Heart left ventricle (tissue), 16 donors: ENCODE measurements around the gene APLNR. TPM values are rescaled to one million over a fixed set of nuclear protein-coding genes. Genes with fewer than 3 reads are reported as not detected.

Experiments
- ATAC-seq, 4 donors: fragments of 200-7000 bp; cut with Tn5 transposase; one replicate each; pipeline ENCODE4 v1.9.1; 2020 to 2022; ENCODE audit warnings: moderate library complexity in 4 of 4, mild to moderate bottlenecking in 3 of 4, moderate number of reproducible peaks in 1 of 4
- DNase-seq, 5 donors: peaks; one replicate each; pipeline ENCODE4 v3.0.0-alpha.2; 2020
- H3K27ac ChIP-seq, 12 donors: fragments of 200-600 bp; sonication (generic) in 4 of 12; one replicate each; pipeline versions ENCODE4 v1.5.0 to v1.8.0; 2016 to 2022; ENCODE audit warnings: mild to moderate bottlenecking in 2 of 12
- H3K27me3 ChIP-seq, 9 donors: fragments of 200-600 bp; sonication (generic) in 2 of 9; one replicate each; pipeline versions ENCODE4 v1.5.1 to v1.8.0; 2016 to 2022; ENCODE audit warnings: mild to moderate bottlenecking in 3 of 9
- H3K36me3 ChIP-seq, 9 donors: fragments of 200-600 bp; sonication (generic) in 2 of 9; one replicate each; pipeline versions ENCODE4 v1.5.0 to v1.8.0; 2018 to 2022; ENCODE audit warnings: mild to moderate bottlenecking in 2 of 9
- H3K4me1 ChIP-seq, 12 donors: fragments of 200-600 bp; sonication (generic) in 4 of 12; one replicate each; pipeline versions ENCODE4 v1.5.0 to v1.8.0; 2016 to 2022; ENCODE audit warnings: mild to moderate bottlenecking in 3 of 12
- H3K4me3 ChIP-seq, 12 donors: fragments of 200-600 bp; sonication (generic) in 4 of 12; one replicate each; pipeline versions ENCODE4 v1.5.0 to v1.8.0; 2017 to 2022; ENCODE audit warnings: mild to moderate bottlenecking in 9 of 12, moderate library complexity in 4 of 12
- H3K9me3 ChIP-seq, 12 donors: fragments of 200-600 bp; sonication (generic) in 4 of 12; one replicate each; pipeline versions ENCODE4 v1.5.0 to v1.8.0; 2016 to 2022; ENCODE audit warnings: mild to moderate bottlenecking in 1 of 12
- POLR2A ChIP-seq, 2 donors: fragments of 450-650 bp; IDR thresholded peaks; one replicate each; pipeline ENCODE4 v1.6.1; 2017; ENCODE audit warnings: antibody characterized with exemption in 2 of 2, mild to moderate bottlenecking in 2 of 2, moderate library complexity in 2 of 2
- WGBS, 4 donors: extraction: QIAGEN DNeasy Blood & Tissue Kit in 2 of 4; methylation state at CpG; one replicate each; pipeline versions ENCODE4 v1.1.5 to v1.1.7; 2013 to 2018; 5-methylcytosine and 5-hydroxymethylcytosine counted together
- intact Hi-C, 10 donors: fragments of 100-400 bp; cut with DNase I; formaldehyde crosslinking; loops; one replicate each; pipeline versions ENCODE4 v1.11.1 to v1.14.2; 2022
- polyA plus RNA-seq, 2 donors: library from polyadenylated mRNA; stranded (reverse); fragments of 200-250 nt; gene quantifications; one replicate each; pipeline ENCODE4 v1.2.3, GENCODE V29; 2013
- total RNA-seq, 9 donors: library from RNA; depleted of rRNA in 2 of 9; stranded (reverse); fragments of >200 nt in 2 of 9; fragmentation: NEBNext Ultra II Directional in 3 of 9; extraction: Animal tissue kit (Norgen Biotek cat#: 25700) in 3 of 9; gene quantifications; one replicate each; pipeline versions ENCODE4 v1.1.0 to v1.2.4, GENCODE V29; 2016 to 2023
- TF ChIP-seq, protein P1 (sequence below), 12 donors: fragments of 200-600 bp; sonication (generic) in 4 of 12; IDR thresholded peaks; one replicate each; pipeline versions ENCODE4 v1.5.0 to v1.8.0; 2018 to 2022; ENCODE audit warnings: antibody characterized with exemption in 12 of 12, mild to moderate bottlenecking in 5 of 12
- donor health status: ischemic (EF 13 %, LVEDD 7.1; RV severe dilation, severe dysfunction).
- donor health status: healthy with polysubstance abuse.
- donor health status: DM: no; HTN: yes; CAD: no.
- donor health status: DM: no; HTN: no; CAD: no.
- donor health status: ischemic (EF 25% LVEDD 6.9; RV normal size, moderate dysfunction).
- donor health status: ischemic (EF 25% LVEDD 5.7; RV mildly dilated, moderate dysfunction).
- donor health status: healthy.
- donor health status: DM: yes; HTN: yes; CAD: no.
- donor health status: ischemic (EF 35%, LVEDD 5.7; RV mildly dilated, moderate dysfunction).
- donor health status: nonischemic (EF 11% LVEDD 7.7; RV severe dilation, severe dysfunction).
- donor health status: DM: yes; HTN: yes; CAD: no.
- donor health status: PGD.
- donor health status: ischemic (EF 29% LVEDD 5.4; RV normal size, mild dysfunction).
- donor health status: nonischemic (EF 23%, LVEDD 6.1; RV moderate dilation, normal function).

The APLNR gene
- total and polyA plus RNA-seq, 11 donors: 1.1 to 63.3 (median 9.4) TPM

DNA sequence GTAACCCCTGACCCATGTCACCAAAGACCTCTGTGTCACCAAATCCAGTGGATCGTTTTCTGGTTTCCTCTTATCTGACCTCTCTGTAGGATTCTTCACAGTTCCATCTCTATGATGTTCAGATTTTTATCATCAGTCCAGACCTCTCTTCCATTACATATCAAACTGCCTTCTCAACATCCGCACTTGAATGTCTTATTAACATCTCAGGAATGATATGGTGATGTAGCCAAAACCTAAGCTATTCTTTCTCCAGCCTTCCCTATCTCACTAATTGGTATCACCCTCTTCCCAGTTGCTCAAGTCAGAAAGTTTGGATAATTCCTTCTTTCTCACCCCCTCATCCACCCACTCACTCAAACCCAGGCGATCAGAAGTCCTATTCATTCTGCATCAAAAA lies 13.4 kb downstream of the APLNR start:
- Histone ChIP-seq H3K9me3 (peaks cover 0 to 7% (median 0%) of the 10 kb centered on the region in 12 donors), H3K27ac (no peak overlapping the region), H3K4me1 (peaks cover 0 to 40% (median 15%) of the 10 kb centered on the region in 12 donors), H3K27me3 (no peaks in the 10 kb centered on the region), H3K4me3 (no peak overlapping the region), H3K36me3 (no peaks in the 10 kb centered on the region)
- WGBS, 4 donors: 80 to 87% (median 82%) methylated on average over 3 of the region's 3 CpGs
- no peak for ATAC-seq
- TF ChIP-seq, protein P1, sequence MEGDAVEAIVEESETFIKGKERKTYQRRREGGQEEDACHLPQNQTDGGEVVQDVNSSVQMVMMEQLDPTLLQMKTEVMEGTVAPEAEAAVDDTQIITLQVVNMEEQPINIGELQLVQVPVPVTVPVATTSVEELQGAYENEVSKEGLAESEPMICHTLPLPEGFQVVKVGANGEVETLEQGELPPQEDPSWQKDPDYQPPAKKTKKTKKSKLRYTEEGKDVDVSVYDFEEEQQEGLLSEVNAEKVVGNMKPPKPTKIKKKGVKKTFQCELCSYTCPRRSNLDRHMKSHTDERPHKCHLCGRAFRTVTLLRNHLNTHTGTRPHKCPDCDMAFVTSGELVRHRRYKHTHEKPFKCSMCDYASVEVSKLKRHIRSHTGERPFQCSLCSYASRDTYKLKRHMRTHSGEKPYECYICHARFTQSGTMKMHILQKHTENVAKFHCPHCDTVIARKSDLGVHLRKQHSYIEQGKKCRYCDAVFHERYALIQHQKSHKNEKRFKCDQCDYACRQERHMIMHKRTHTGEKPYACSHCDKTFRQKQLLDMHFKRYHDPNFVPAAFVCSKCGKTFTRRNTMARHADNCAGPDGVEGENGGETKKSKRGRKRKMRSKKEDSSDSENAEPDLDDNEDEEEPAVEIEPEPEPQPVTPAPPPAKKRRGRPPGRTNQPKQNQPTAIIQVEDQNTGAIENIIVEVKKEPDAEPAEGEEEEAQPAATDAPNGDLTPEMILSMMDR (IDR thresholded peaks at IDR 0.05): no peak
- TF ChIP-seq POLR2A (IDR thresholded peaks at IDR 0.05): no peak
- no peak for DNase-seq
- intact Hi-C loops: no loop called here

DNA sequence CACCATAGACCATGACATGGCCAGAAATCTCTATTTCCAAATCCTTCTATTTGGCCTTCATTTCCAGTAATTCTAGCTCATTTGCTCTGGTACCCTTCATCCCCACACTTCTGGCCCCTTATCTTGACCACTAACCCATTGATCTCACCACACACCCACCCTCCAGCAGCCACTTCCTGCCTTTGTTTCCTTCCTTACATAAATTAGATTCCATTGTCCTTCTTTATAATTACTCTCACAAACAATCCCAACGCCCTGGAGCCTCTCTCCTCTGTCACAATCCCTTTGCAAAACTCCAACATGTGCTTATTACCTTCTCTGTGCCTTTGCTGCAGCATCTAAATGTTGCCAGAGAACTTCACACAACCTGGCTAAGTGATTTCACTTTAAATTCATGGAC lies 14.8 kb downstream of the APLNR start:
- intact Hi-C loops: no loop called here
- Histone ChIP-seq H3K27ac (peak overlapping the region in 4 of 12 donors; percentile 21 to 43 (median 28)), H3K4me1 (peaks cover 0 to 32% (median 15%) of the 10 kb centered on the region in 12 donors), H3K9me3 (peaks cover 0 to 7% (median 0%) of the 10 kb centered on the region in 12 donors), H3K36me3 (no peaks in the 10 kb centered on the region), H3K27me3 (no peaks in the 10 kb centered on the region), H3K4me3 (no peak overlapping the region)
- TF ChIP-seq, protein P1 (IDR thresholded peaks at IDR 0.05): no peak
- no peak for TF ChIP-seq POLR2A (IDR thresholded peaks at IDR 0.05)
- ATAC-seq (peak in 2 of 4 donors; percentile 29 to 66), DNase-seq (no peak)
- 33 to 51% (median 39%) methylated on average over 1 of the region's 1 CpG for WGBS, 4 donors

DNA sequence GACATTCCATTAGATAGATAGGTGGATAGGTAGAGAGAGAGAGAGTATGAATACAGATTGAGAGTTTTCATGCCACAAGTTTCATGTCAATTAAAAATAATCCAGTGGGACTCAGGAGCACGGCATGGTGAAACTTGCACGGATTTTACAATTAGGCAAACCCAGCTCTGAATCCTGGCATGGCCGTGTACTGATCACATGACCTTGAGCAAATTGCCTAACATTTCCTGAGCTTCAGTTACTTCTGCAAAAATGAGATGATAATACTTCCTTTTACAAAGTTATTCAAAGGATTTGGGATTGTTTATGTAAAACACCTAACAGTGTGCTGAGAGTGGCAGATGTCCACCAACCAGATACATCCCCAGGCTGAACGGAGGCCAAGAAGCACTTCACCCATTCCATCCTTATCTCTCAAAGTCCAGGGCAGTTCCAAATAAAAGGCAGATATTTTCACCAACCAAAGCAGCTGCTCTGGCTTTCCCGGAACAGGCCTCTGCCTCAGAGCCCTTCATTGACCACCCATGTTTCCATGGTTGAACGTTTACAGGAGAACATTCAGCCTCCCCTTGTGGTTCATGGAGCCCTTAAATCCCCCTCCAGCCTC lies 17.9 kb downstream of the APLNR start:
- Histone ChIP-seq H3K27ac (peak overlapping the region in 8 of 12 donors; percentile 1 to 48 (median 42)), H3K4me1 (peaks cover 0 to 63% (median 30%) of the 10 kb centered on the region in 12 donors), H3K36me3 (no peaks in the 10 kb centered on the region), H3K9me3 (no peaks in the 10 kb centered on the region), H3K4me3 (no peak overlapping the region), H3K27me3 (no peaks in the 10 kb centered on the region)
- DNase-seq (peak in 1 of 5 donors; percentile 58), ATAC-seq (peak in 3 of 4 donors; percentile 29 to 63 (median 56))
- WGBS, 4 donors: 28 to 36% (median 29%) methylated on average over 6 of the region's 6 CpGs
- no peak for TF ChIP-seq POLR2A (IDR thresholded peaks at IDR 0.05)
- TF ChIP-seq, protein P1 (IDR thresholded peaks at IDR 0.05): no peak
- intact Hi-C loops: no loop called here

DNA sequence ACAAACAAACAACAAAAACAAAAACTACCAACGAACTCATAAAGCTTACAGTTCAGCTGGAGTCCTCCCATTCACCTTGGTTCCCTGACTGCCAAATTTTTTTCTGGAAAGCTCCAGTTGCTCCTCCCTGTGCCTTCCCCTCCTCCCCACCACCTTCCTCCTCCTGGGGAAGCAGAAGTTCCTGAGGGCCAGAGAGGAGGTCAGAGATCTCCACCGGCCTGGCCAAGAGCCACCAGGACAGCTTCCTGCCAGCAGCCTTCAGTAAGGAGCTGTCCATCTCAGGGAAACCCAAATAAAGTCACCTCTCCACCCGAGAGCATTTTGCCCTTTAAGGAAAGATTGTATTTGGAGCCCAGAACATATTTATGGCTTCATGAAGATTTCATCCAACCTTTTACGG lies 20.0 kb downstream of the APLNR start:
- peak overlapping the region in 6 of 12 donors; percentile 17 to 72 (median 52) for H3K27ac ChIP-seq

More for the DNA sequence above, 20.0 kb downstream of the APLNR start:
- peak in 3 of 4 donors; percentile 46 to 80 (median 54) for ATAC-seq
- peak in 4 of 5 donors; percentile 62 to 78 (median 66) for DNase-seq
- intact Hi-C loops: no loop called here
- Histone ChIP-seq H3K4me1 (peaks cover 0 to 74% (median 40%) of the 10 kb centered on the region in 12 donors), H3K27me3 (no peaks in the 10 kb centered on the region), H3K4me3 (no peak overlapping the region), H3K36me3 (no peaks in the 10 kb centered on the region), H3K9me3 (no peaks in the 10 kb centered on the region)
- TF ChIP-seq POLR2A (IDR thresholded peaks at IDR 0.05): no peak
- TF ChIP-seq, protein P1 (IDR thresholded peaks at IDR 0.05): no peak
- 35 to 46% (median 40%) methylated on average over 4 of the region's 4 CpGs for WGBS, 4 donors
